NT2/D1 (cell line): ENCODE measurements around the gene EMILIN2.

Source experiments
- DNase-seq: peaks from one replicate; pipeline ENCODE4 v3.0.0-alpha.2; 2011; ENCODE audit warnings: low read depth, low spot score
- H3K27me3 ChIP-seq: 2 replicates; pipeline ENCODE4 v1.6.0; 2011; ENCODE audit warnings: mild to moderate bottlenecking; ENCODE audit not compliant: insufficient read length, insufficient read depth
- H3K36me3 ChIP-seq: 2 replicates; pipeline ENCODE4 v1.6.1; 2011; ENCODE audit warnings: mild to moderate bottlenecking, low read length, mixed read lengths; ENCODE audit not compliant: insufficient read depth, insufficient read length
- H3K4me1 ChIP-seq: 2 replicates; pipeline ENCODE4 v1.5.1; 2011; ENCODE audit not compliant: insufficient read depth, insufficient read length
- H3K4me3 ChIP-seq: 2 replicates; pipeline ENCODE4 v1.5.1; 2011; ENCODE audit warnings: low read depth; ENCODE audit not compliant: insufficient read length
- H3K9ac ChIP-seq: 2 replicates; pipeline ENCODE4 v1.6.0; 2011; ENCODE audit warnings: low read depth; ENCODE audit not compliant: insufficient read length
- H3K9me3 ChIP-seq: 2 replicates; pipeline ENCODE4 v1.5.1; 2011; ENCODE audit warnings: mild to moderate bottlenecking, low read length; ENCODE audit not compliant: insufficient read depth
- SUZ12 ChIP-seq: IDR thresholded peaks from 2 replicates; pipeline ENCODE4 v1.6.1; 2011; ENCODE audit not compliant: insufficient read length, insufficient read depth; ENCODE audit errors: extremely low read depth
- YY1 ChIP-seq: IDR thresholded peaks from 2 replicates; pipeline ENCODE4 v1.6.1; 2011; ENCODE audit not compliant: insufficient read length, insufficient read depth
- ZNF274 ChIP-seq: IDR thresholded peaks from 2 replicates; pipeline ENCODE4 v1.6.1; 2011; ENCODE audit warnings: mild to moderate bottlenecking, low read depth, low read length

Gene EMILIN2

DNA sequence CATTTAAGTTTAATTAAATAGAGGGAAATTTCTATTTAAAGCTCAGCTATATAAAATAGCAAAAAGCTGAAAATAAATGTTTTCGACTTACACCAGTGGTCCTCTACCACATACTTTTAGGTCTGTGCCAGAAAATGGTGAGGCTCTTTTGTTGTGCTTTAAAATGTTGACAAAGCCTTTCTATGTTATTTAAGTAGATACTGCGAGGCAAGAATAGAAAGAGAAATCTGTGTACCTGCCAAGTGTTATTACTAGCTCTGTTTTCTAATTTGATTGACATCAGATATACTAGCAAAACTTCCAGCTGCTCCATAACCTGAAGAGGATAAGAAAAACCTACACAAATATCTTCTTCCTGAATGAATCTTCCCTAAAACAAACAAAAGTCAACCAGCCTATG, 112.5 kb downstream of the EMILIN2 start:
- no peak overlapping the region for H3K9ac ChIP-seq
- no peaks in the 10 kb centered on the region for H3K27me3 ChIP-seq
- no peak for DNase-seq
- H3K36me3 ChIP-seq, result peaks cover 9% of the 10 kb centered on the region
- H3K4me3 ChIP-seq, result no peak overlapping the region
- TF ChIP-seq SUZ12 (no peak), YY1 (no peak), ZNF274 (no peak)
- H3K9me3 ChIP-seq, result no peaks in the 10 kb centered on the region
- H3K4me1 ChIP-seq, result no peaks in the 10 kb centered on the region

GRCh38 chr18:2960983-2961696, 114.3 kb downstream of the EMILIN2 start:
- no peaks in the 10 kb centered on the region for H3K4me1 ChIP-seq
- H3K9ac ChIP-seq, result no peak overlapping the region
- DNase-seq, result no peak
- no peaks in the 10 kb centered on the region for H3K9me3 ChIP-seq
- H3K36me3 ChIP-seq, result peaks cover 4% of the 10 kb centered on the region
- no peaks in the 10 kb centered on the region for H3K27me3 ChIP-seq
- TF ChIP-seq YY1 (no peak), SUZ12 (no peak), ZNF274 (no peak)
- no peak overlapping the region for H3K4me3 ChIP-seq

- H3K9ac ChIP-seq, result no peak overlapping the region
- H3K4me1 ChIP-seq, result no peaks in the 10 kb centered on the region
- DNase-seq, result no peak
- H3K36me3 ChIP-seq, result peaks cover 4% of the 10 kb centered on the region
- TF ChIP-seq SUZ12 (no peak), ZNF274 (no peak), YY1 (no peak)
- no peaks in the 10 kb centered on the region for H3K9me3 ChIP-seq
- H3K27me3 ChIP-seq, result no peaks in the 10 kb centered on the region
- no peak overlapping the region for H3K4me3 ChIP-seq
Observed at GRCh38 chr18:2961821-2962220, 115.0 kb downstream of the EMILIN2 start.

- Histone ChIP-seq H3K9ac (no peak overlapping the region), H3K9me3 (no peaks in the 10 kb centered on the region), H3K27me3 (no peaks in the 10 kb centered on the region), H3K36me3 (peaks cover 4% of the 10 kb centered on the region), H3K4me3 (no peak overlapping the region), H3K4me1 (no peaks in the 10 kb centered on the region)
- DNase-seq, result no peak
- TF ChIP-seq SUZ12 (no peak), YY1 (no peak), ZNF274 (no peak)
Observed at GRCh38 chr18:2963048-2963447, 116.2 kb downstream of the EMILIN2 start.

DNA sequence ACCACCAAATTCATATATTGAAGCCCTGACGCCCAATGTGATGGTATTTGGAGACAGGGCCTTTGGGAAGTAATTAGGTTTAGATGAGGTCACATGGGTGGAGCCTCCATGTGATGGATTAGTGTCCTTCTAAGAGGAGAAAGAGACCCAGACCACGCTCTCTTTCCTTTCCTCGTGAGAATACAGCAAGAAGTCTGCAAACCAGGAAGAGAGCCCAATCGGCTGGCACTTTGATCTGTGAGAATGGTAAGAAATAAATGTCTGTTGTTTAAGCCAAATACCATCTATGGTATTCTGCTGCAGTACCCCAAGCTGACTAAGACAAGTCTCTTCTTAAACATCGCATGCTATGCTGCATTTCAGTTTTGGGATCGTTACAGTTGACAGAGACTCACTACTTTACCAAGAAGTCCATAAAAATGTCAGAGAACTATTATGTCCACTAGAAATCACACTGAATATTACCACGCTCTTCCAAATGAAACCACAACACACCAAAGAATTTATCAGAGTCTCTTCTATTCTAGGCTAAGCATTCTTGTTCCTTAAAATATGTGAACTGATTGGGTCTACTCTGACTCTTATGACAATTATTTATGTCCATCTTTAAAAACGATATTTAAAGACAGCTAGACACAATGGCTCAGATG, 117.7 kb downstream of the EMILIN2 start:
- no peaks in the 10 kb centered on the region for H3K36me3 ChIP-seq
- no peaks in the 10 kb centered on the region for H3K9me3 ChIP-seq
- H3K4me1 ChIP-seq, result no peaks in the 10 kb centered on the region
- TF ChIP-seq SUZ12 (no peak), ZNF274 (no peak), YY1 (no peak)
- DNase-seq, result no peak
- no peaks in the 10 kb centered on the region for H3K27me3 ChIP-seq
- no peak overlapping the region for H3K9ac ChIP-seq
- H3K4me3 ChIP-seq, result no peak overlapping the region
